NCI-H1105 (cell line): ENCODE data around the gene SETD1B.
"Not testable (repeated sequence)": the region's sequence is repeated elsewhere in the genome, so short reads cannot be mapped to it uniquely, and the experiment has no call there.

Experiments
- DNase-seq: peaks from one replicate; lab custom pipeline; 2025; lab: John Stamatoyannopoulos, UW

Gene SETD1B

DNA sequence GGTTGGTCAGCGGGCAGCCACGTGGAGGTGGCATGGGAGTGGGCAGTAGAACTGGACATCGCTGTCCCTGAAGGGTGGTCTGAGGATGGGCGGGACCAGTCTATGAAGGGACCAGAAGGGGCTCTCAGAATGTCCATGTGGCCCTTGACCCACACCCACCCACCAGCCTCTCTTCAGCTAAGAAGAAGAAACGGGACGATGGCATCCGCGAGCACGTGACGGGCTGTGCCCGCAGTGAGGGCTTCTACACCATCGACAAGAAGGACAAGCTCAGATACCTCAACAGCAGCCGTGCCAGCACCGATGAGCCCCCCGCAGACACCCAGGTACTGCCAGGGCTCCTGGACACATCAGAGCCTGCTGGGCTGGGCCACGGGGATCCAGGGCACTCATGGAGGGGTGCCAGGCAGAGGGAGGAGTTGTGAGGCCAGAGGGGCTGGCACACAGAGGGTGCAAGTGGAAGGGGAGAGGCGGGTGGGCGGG, 21.3 kb downstream of the SETD1B start:
- DNase-seq: no peak

DNA sequence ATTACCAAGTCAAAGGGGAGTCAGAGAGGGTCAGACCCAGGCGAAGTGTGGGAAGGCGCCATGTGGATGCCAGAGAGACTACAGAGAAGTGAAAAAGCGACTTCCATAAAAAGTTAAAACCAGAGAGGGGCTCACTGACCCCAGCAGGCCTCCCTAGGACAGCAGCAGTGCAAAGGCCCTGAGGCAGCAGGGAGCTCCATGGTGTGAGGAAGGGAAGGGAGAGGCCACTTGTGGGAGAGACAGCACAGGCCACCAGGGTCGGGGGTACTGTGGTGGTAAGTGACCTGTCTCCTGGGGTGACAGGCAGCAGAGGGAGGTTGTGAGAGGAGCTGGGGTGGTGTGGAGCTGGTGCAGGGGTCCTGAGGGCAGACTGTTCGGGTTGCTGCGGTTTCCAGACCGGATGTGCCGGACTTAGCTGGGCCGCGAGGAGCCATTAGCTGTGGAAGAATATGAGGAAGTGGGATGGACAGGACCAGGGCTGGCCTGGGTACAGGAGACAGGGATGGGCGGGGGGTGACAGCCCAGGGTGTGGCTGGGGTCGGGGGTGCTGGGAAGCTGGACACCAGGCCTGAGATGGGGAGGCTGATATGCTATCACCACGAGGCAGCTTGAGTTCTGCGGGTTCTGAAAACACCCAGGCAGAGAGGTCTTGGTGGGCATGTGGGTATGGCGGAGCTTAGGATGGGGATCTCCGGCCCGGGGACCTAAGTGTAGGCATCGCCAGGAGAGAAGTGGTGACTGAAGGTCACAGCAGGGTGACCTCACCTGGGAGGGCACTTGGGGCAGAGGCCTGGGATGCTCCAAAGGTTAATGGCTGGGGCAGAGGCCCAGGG, 22.7 kb downstream of the SETD1B start:
- no peak for DNase-seq

DNA sequence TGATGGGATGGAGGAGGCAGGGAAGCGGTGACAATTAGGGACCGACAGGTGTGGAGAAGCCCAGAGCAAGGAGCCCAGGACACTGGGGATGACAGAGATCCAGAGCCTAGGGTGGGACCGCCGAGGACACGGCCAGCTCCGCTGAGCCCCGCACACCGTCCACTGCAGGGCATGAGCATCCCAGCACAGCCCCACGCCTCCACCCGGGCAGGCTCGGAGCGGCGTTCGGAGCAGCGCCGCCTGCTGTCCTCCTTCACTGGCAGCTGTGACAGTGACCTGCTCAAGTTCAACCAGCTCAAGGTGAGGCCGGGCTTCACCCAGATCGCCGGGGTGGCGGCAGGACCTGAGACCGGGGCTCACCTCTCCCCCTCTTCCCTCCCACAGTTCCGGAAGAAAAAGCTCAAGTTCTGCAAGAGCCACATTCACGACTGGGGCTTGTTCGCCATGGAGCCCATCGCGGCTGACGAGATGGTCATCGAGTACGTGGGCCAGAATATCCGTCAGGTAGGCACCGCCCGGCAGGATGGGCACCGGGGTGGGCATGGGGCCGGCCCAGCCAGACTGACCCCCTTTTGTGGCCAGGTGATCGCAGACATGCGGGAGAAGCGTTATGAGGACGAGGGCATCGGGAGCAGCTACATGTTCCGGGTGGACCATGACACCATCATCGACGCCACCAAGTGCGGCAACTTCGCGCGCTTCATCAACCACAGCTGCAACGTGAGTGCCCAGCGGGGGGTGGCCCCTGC, 23.7 kb downstream of the SETD1B start:
- DNase-seq: no peak

DNA sequence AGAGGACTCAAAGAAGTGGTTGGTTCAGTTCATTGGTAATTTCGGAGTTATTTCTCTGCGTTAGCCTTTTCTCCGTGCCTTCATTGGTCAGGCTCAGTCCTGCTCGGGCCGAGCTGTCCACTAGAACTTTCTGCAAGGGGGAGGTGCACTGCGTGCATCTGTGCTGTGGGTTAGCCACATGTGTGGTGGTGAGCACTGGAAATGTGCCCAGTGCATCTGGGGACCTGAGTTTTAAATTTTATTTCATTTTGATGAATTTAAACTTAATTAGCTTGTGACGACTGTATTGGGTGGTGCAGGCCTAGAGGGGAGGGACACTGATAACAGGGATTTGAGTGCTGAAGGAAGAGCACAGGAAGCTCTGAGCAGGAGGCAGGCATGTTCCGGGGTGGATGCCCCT, 24.5 kb downstream of the SETD1B start:
- no peak for DNase-seq

DNA sequence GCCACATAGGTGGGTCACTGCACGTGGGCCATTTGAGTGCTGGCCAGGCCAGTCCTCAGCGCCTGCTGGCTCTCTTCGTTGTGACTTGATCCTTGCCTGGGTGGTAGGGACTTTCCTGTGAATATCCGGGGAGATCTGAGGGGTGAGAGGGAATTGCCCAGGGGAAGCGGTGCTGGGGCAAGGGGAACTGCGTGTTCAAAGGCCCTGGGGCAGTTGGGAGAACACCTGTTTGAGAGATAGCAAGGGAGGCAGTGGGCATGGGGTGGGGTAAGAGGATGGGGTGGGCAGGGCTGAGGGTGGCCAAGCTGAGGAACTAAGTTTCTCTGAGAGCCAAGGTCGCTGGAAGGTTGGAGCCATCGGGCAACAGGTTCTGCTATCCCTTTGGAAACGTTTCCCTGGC, 25.0 kb downstream of the SETD1B start:
- no peak for DNase-seq

DNA sequence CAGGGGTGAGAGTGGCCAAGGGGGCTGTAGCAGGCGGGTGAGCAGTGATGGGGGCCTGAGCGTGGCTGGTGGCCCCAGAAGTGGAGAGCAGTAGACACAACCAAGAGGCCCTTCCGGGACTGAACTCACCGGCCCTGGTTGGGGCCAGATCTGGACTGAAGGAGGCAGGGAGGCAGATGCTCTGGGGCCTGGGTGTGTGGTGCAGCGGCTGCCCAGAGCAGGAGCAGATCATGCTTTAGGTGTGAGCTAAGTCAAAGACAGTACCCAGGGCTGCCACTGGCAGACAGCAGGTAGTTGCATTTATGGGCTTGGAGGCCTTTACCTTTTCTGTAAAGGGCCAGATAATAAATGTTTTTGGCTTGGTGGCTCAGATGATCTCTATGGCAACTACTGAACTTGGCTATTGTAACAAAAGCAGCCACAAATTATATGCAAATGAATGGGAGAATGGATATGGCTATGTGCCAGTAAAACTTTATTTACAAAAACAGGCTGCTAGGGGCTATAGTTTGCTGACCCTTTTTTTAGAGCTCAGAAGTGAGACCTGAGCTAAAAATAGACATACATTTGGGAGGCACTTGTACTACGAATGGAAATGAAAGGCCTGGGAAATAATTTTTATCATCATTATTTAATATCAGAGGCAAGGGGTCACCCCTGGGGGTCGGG, 25.6 kb downstream of the SETD1B start:
- DNase-seq: no peak

DNA sequence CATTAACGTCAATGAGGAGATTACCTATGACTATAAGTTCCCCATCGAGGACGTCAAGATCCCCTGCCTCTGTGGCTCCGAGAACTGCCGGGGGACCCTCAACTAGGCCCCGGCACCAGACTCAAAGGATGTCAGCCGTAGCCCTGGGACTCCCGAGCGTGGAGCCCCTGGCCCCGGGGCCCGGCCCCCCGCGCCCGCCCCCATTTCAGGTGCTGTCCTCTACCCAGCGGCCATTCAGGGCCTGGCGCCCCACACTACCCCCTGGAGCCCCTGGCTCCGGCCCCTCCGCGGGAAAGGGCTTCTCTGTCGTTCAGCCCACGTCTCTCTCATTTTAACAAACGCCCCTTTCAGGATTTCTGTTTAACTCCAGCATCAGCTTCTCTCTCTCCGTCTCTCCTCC, 26.3 kb downstream of the SETD1B start:
- DNase-seq: no peak

DNA sequence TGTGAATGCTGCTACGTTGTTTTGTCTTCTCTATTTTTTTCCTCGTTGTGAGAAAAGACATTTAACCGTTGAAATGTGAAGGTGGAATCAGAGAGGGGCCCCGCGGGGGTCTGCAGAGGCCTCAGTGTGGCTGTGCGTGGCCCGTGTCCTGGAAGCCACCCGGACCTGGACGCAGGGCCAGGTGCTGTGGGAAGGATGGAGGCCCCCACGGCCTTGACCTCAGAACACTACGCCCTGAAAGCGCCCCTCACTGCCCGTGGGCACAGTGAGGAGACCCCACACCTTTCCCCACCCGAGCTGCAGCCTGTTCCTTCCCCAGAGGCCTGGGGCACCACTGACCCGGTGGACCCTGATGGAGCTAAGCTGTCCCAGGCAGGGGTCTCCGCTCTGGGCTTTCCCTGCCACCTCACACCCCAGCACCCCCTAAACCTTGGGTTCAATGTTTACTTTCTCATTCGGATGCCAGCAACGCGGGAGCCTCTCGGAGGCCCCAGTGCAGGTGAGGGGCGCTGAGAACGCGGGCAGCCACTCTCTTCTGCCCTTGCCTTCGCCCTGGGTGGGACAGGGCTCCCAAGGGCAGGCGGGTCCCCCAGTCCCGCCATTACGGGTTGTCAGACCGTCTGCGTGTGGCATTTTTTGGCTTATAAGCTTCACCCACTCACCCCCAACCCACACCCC, 26.9 kb downstream of the SETD1B start:
- no peak for DNase-seq

DNA sequence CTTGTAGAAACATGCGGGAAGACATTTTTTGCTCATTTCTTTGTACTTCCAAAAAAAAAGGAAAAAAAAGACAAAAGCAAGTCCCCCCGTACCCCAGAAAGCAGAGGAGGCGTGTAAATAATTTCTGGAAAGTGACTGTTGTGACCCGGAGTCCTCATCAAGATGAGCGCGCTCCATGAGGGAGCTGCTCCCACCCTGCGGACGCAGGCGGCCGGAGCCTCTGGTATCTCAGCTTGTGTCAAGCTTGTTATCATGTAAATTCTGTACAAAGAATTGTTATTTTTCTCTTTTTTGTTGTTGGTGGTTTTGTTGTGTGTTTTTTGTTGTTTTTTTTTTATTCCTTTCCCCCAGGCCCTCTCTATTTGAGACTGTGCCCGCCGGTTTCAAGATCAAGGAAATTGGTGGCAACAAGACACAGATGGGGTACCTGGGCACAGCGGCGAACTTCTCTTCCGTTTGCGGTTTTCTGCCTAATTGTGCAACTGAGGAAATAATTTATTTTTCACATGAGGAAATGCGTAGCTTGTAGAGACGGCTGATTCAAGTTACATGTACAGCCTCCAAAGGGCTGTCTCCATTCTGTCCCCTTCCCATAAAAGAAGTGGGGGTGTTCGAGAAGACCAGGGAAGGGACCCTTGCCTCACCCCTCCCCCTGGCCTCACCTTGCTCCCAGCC, 27.9 kb downstream of the SETD1B start:
- no peak for DNase-seq

DNA sequence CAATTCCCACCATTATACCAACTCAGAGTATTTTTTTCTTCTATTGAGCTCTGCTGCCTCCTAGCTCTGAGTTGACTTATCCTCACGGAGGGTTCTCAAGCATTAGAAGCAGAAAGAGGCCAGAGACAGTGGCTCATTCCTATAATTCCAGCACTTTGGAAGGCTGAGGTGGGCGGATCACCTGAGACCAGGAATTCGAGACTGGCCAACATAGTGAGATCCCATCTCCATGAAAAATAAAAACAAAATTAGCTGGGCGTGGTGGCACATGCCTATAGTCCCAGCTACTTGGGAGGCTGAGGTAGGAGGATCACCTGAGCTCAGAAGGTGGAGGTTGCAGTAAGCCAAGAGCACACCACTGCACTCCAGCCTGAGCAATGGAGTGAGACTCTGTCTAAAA, 33.9 kb downstream of the SETD1B start:
- no peak for DNase-seq

DNA sequence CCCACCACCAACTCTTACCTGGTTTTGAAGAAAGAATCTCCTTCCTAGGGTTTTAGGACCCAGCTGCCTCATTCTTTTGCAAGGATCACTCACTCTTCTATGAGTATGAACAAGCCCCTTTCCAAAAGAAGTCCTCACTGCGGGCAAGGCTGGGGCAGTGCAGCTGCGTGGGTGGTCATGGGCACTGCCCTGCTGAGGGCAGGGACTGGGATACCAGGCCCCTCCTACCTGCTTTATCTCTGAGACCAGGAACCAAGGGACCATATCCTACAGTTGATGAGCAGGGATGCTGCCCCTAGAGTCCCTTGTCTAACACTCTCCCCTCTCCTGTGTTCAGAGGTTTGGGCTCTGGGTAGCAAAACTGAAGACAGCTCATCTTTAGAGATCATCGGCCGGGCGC, 34.3 kb downstream of the SETD1B start:
- no peak for DNase-seq

DNA sequence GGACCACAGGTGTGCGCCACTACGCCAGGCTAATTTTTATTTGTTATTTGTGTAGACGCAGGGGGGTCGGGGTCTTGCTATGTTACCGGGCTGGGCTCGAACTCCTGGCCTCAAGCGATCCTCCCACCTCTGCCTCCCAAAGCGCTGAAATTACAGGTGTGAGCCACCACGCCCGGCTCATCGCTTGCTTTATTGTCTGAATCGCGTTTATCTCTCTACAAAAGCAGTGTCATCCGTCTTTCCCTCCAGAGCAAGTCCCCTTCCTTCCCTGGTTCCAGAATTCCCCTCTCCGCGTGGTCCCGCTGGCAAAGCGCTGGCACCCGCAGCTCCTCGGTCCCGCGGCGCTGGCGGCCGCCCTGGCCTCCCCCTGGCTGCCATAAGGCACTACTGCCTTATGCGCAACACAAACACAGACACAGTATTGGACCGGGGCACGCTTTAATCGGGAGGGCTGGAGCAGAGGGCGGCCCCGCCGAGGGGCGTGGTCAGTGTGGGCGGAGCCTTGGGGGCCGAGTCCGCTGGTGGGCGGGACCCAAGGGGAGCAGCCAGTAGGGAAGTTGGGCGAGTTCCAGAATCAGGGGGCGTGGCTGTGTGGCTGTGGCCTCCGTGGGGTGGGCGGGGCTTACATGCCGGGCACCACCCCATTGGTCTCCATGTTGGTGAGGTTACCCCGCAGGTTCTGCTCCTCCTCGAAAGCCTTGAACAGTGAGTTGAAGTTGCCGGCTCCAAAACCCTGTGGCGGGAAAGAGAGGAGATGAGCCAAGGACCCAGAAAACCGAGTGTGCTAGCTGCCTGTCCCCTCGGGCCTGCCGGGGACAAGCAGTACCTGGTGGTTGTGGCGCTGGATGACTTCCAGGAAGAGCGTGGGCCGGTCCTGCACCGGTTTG, 35.5 kb downstream of the SETD1B start:
- DNase-seq: no peak

DNA sequence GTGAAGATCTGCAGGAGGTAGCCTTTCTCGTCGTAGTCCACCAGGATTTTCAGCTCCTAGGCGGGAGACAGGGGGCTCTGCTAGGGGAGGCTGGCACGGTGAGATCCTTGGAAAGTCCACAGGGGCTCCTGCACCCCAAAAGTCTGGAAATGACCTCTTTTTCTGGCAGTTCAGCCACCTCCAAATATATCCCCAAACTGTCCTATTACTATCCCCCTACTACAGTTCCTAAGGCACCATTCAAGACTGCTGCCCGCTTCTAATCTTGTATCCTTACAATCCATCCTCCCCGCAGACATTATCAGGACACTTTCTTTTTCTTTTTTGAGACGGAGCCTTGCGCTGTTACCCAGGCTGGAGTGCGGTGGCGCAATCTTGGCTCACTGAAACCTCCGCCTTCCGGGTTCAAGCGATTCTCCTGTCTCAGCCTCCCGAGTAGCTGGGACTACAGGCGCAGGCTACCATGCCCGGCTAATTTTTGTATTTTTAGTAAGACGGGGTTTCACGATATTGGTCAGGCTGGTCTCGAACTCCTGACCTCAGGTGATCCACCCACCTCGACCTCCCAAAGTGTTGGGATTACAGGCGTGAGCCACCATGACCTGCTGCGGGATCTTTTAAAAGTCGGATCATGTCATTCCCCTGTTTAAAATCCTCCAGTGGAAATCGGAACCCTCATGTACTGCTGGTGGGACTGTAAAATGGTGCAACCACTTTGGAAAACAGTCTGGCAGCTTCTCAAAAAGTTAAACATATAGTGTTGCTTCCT, 36.4 kb downstream of the SETD1B start:
- no peak for DNase-seq

DNA sequence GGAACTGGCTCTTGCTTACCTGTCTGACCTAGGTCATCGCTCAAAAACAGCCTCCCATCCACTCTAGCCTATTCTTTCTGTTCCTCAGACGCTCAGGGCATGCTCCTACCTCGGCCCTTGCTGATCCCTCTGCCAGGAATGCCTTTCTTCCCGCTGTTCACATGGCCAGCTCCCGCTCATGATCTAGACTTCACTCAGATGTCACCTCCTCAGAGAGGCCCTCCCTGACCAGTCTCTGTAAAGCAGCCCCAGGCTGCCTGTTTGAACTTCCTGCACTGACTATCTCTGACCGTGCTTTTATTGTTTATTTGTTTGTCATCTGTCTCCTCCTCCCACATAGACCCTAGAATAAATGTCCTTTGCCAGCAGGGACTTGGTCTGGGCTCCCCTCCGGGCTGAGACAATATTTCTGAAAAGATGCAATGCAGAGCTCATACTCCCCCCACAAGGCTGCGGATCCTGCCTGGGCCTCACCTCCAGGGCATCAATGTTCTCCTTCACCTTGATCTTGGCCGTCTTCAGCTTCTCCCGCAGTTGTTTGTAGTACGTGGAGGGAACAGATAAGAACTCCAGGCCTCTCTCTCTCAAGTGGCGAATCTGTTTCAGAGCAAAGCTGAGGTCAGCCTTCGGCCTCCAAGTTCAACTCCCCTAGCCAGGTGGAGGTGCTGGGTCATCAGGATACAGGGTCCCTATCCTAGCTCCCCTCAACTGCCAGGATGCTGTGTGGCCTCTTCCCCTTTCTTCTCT, 39.6 kb downstream of the SETD1B start:
- no peak for DNase-seq

DNA sequence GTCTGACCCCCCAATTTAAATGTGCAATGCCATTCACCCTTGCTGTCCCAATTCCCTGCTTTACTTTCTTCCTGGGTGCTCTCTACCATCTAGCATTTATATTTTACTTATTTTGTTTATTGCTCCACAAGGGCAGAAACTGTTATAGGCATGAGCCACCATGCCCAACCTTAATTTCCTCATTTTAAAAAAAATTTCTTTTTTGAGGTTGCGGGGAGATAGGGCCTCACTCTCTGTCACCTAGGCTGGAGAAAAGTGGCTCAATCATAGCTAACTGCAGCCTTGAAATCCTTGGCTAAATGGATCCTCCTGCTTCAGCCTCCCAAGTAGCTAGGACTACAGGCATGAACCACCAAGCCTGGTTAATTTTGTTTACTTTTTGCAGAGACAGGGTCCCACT, 41.9 kb downstream of the SETD1B start:
- no peak for DNase-seq

DNA sequence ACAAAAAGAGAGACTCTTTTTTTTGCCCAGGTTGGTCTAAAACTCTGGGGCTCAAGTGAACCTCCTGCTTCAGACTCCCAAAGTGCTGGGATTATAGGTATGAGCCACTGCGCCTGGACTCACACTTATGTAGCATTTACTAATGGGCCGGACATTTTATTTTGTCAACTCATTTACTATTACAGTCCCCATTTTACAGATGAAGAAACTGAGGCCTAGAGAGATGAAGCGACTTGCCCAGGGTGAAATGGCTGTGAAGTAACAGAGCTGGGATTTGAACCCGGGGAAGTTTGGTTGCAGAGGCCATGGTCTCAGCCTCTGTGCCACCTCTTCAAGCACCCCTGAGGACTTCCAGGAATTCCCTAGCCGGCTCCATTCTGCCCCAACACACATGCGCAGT, 45.4 kb downstream of the SETD1B start:
- DNase-seq: no peak

DNA sequence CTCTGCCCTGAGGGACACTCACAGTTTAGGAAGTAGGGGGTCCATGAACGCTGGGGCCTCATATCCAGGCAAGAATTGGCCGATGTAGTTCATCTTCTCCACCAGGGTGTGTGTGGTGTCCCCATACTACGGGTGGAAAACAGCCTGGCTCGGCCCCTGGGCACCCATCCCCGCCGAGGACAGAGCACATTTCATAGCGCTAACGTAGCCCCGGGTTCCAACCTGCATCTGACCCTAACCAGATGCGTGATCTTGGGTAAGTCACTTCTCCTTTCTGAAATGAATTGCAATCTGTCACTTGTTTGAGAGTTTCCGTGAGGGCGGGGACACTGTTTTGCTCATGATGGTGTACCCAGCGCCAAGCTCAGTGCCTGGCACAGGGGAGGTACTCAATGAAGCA, 45.9 kb downstream of the SETD1B start:
- no peak for DNase-seq

DNA sequence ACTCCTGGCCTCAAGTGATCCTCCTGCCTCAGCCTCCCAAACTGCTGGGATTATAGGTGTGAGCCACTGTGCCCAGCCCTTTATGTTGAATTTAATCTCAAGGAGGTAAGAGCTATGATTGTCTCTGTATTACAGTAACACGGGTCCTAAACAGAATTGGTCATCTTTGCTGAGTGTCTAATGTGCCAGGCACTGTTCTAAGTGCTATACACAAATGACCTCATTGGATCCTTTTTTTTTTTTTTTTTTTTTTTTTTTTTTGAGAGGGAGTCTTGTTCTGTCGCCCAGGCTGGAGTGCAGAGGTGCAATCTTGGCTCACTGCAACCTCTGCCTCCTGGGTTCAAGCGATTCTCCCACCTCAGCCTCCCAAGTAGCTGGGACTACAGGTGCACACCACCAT, 48.6 kb downstream of the SETD1B start:
- not testable (repeated sequence) for DNase-seq
